ENCODE measurements around the gene FBXO44.

FBXO44 gene

DNA sequence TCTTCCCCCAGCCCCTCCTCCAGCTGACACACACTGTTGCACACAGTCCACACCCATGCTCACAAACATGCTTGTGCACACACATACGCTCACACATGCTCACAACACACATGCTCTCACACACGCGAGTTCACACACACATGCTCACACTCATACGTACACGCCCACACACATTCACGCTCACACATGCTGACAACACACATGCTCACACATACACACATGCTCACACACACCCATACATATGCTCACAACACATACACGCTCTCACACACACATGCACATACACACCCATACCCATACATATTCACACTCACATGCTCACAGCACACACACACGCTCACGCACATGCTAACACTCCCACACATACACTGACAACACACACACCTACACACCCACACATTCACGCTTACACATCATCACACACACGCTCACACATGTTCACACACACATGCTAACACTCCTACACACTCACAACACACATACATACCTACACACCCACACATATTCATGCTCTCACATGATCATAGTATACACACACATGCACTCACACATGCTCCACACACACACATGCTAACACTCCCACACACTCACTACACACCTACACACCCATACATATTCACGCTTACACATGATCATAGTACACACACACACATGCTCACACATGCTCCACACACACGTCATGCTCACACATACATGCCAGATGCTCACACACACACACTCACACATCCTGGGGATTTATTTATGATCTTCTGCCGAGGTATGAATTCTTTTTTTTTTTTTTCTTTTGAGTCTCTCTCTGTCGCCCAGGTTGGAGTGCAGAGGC is 47.5 kb downstream of the FBXO44 start:
- Histone ChIP-seq H3K9me3 (ENCODE audit: insufficient read depth, low read length, severe bottlenecking) (no peaks in the 10 kb centered on the region), H4K20me1 (ENCODE audit: insufficient read depth, low read length) (peaks cover 3% of the 10 kb centered on the region), H3K4me3 (ENCODE audit: low read depth in 1 of 2, low read length in 2 of 2) (no peak overlapping the region), H3K36me3 (ENCODE audit: insufficient read depth, low read length) (no peaks in the 10 kb centered on the region), H3K9ac (ENCODE audit: low read depth, low read length) (no peak overlapping the region), H3K4me1 (ENCODE audit: insufficient read depth, low read length) (no peaks in the 10 kb centered on the region), H3K27me3 (ENCODE audit: insufficient read depth, low read length, poor library complexity) (no peaks in the 10 kb centered on the region), H3K4me2 (ENCODE audit: insufficient read depth, low read length) (no peak overlapping the region), H3K27ac (ENCODE audit: low read length) (no peak overlapping the region), H3K79me2 (ENCODE audit: insufficient read depth, low read length) (no peaks in the 10 kb centered on the region), H2AFZ (ENCODE audit: low read depth, low read length) (no peak overlapping the region)
- ATAC-seq (ENCODE audit: insufficient read depth, low read depth) = no peak
- TF ChIP-seq, protein P1, sequence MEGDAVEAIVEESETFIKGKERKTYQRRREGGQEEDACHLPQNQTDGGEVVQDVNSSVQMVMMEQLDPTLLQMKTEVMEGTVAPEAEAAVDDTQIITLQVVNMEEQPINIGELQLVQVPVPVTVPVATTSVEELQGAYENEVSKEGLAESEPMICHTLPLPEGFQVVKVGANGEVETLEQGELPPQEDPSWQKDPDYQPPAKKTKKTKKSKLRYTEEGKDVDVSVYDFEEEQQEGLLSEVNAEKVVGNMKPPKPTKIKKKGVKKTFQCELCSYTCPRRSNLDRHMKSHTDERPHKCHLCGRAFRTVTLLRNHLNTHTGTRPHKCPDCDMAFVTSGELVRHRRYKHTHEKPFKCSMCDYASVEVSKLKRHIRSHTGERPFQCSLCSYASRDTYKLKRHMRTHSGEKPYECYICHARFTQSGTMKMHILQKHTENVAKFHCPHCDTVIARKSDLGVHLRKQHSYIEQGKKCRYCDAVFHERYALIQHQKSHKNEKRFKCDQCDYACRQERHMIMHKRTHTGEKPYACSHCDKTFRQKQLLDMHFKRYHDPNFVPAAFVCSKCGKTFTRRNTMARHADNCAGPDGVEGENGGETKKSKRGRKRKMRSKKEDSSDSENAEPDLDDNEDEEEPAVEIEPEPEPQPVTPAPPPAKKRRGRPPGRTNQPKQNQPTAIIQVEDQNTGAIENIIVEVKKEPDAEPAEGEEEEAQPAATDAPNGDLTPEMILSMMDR (IDR thresholded peaks at IDR 0.05; ENCODE audit: borderline replicate concordance, extremely low read depth, low read length, poor library complexity, severe bottlenecking) = no peak
- TF ChIP-seq EZH2 (IDR thresholded peaks at IDR 0.05; ENCODE audit: borderline replicate concordance, low read depth, low read length, severe bottlenecking) = no peak
- no peak for DNase-seq

DNA sequence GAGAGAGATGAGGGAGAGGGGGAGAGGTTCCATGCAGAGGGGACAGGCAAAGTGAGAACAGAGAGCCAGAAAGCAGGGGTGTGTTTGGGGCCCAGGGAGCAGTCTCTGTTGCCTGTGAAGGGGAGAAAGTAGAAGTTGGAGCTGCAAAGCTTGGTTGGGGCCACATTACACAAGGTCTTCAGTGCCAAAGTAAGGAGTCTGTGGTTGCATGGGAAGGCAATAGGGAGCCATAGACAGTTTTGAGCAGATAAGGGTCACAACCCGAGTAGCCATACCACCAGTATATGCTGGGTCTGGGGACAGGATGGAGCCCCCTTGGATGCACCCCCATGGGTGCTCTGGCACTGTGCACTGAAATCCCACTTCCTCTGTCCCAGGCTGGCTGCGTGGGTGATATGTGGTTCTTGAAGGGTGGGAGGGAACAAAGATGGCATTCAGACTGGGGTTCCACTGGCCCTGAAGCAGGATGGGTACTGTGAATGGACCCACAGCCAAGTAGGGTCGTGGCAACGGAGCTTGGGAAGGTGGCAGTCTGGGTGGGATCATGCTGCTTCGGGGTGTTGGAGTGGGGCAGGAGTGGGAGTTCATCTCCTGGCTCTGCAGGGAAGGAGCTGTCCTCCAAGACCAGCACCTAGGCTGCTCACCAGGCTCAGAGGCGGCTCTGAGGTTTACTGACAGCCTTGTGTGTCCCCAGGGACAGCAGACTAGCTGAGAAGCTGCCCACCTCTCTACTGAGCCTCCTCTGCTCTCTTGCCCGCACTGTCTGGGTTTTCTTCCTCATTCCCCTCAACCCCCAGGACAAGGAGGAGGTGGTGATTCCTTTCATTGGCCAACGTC is 48.9 kb downstream of the FBXO44 start:
- Histone ChIP-seq H3K36me3 (ENCODE audit: insufficient read depth, low read length) (no peaks in the 10 kb centered on the region), H3K9me3 (ENCODE audit: insufficient read depth, low read length, severe bottlenecking) (no peaks in the 10 kb centered on the region), H2AFZ (ENCODE audit: low read depth, low read length) (no peak overlapping the region), H3K4me2 (ENCODE audit: insufficient read depth, low read length) (no peak overlapping the region), H3K4me1 (ENCODE audit: insufficient read depth, low read length) (no peaks in the 10 kb centered on the region), H3K4me3 (ENCODE audit: low read depth in 1 of 2, low read length in 2 of 2) (no peak overlapping the region), H4K20me1 (ENCODE audit: insufficient read depth, low read length) (peaks cover 3% of the 10 kb centered on the region), H3K79me2 (ENCODE audit: insufficient read depth, low read length) (no peaks in the 10 kb centered on the region), H3K27me3 (ENCODE audit: insufficient read depth, low read length, poor library complexity) (no peaks in the 10 kb centered on the region), H3K9ac (ENCODE audit: low read depth, low read length) (no peak overlapping the region), H3K27ac (ENCODE audit: low read length) (no peak overlapping the region)
- DNase-seq (no peak), ATAC-seq (ENCODE audit: insufficient read depth, low read depth) (peak; percentile 54; the same call in 1 of the 3 replicates)
- no peak for TF ChIP-seq EZH2 (IDR thresholded peaks at IDR 0.05; ENCODE audit: borderline replicate concordance, low read depth, low read length, severe bottlenecking)
- TF ChIP-seq, protein P1 (IDR thresholded peaks at IDR 0.05; ENCODE audit: borderline replicate concordance, extremely low read depth, low read length, poor library complexity, severe bottlenecking) = no peak

DNA sequence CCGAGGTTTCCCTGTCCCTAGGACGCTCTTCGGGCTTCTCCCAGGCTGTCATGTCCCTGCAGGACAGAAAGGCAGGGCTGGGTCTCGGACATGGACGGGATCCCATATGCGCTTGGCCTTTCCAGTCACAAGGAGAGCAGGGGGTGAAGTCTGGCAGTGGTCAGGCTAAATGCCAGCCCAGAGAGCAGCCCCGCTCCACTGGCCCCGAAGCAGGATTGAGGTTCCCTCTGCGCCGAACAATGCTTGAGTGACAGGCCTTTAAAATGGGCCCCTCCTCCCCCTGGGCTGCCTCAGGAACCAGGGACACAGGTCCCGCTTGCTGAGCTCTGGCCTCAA is 49.5 kb downstream of the FBXO44 start:
- Histone ChIP-seq H3K4me1 (ENCODE audit: insufficient read depth, low read length) (no peaks in the 10 kb centered on the region), H3K36me3 (ENCODE audit: insufficient read depth, low read length) (no peaks in the 10 kb centered on the region), H4K20me1 (ENCODE audit: insufficient read depth, low read length) (peaks cover 3% of the 10 kb centered on the region), H2AFZ (ENCODE audit: low read depth, low read length) (no peak overlapping the region), H3K27me3 (ENCODE audit: insufficient read depth, low read length, poor library complexity) (no peaks in the 10 kb centered on the region), H3K79me2 (ENCODE audit: insufficient read depth, low read length) (no peaks in the 10 kb centered on the region), H3K9me3 (ENCODE audit: insufficient read depth, low read length, severe bottlenecking) (no peaks in the 10 kb centered on the region), H3K9ac (ENCODE audit: low read depth, low read length) (no peak overlapping the region), H3K27ac (ENCODE audit: low read length) (no peak overlapping the region), H3K4me2 (ENCODE audit: insufficient read depth, low read length) (no peak overlapping the region), H3K4me3 (ENCODE audit: low read depth in 1 of 2, low read length in 2 of 2) (no peak overlapping the region)
- no peak for TF ChIP-seq EZH2 (IDR thresholded peaks at IDR 0.05; ENCODE audit: borderline replicate concordance, low read depth, low read length, severe bottlenecking)
- TF ChIP-seq, protein P1 (IDR thresholded peaks at IDR 0.05; ENCODE audit: borderline replicate concordance, extremely low read depth, low read length, poor library complexity, severe bottlenecking) = no peak
- ATAC-seq (ENCODE audit: insufficient read depth, low read depth) (no peak), DNase-seq (no peak)
